Astrocyte (in vitro differentiated cells and primary cell): ENCODE data around the gene ZNF592. TPM values are rescaled to one million over a fixed set of nuclear protein-coding genes. Genes with fewer than 3 reads are reported as not detected.
"Not testable (repeated sequence)": the region's sequence is repeated elsewhere in the genome, so short reads cannot be mapped to it uniquely, and the experiment has no call there.

Experiments
- DNase-seq: peaks from one replicate; pipeline ENCODE4 v3.0.0-alpha.2; 2010; ENCODE audit warnings: low read depth
- FAIRE-seq: peaks from 2 replicates; lab custom pipeline; 2011; peaks lifted over from hg19 to GRCh38; lab: Jason Lieb, UNC
- H2AFZ ChIP-seq: 2 replicates; pipeline ENCODE4 v1.6.0; 2012; ENCODE audit warnings: low read depth, low read length, inconsistent platforms
- H3K27ac ChIP-seq: 2 replicates; pipeline ENCODE4 v1.5.1; 2011; ENCODE audit warnings: low read depth, low read length, inconsistent platforms
- H3K27me3 ChIP-seq: 2 replicates; pipeline ENCODE4 v1.6.0; 2011; ENCODE audit warnings: low read length, inconsistent platforms; ENCODE audit not compliant: insufficient read depth
- H3K36me3 ChIP-seq: 2 replicates; pipeline ENCODE4 v1.5.1; 2011; ENCODE audit warnings: low read length, inconsistent platforms; ENCODE audit not compliant: insufficient read depth
- H3K4me1 ChIP-seq: 2 replicates; pipeline ENCODE4 v1.5.1; 2011; ENCODE audit warnings: low read length, inconsistent platforms; ENCODE audit not compliant: insufficient read depth
- H3K4me2 ChIP-seq: 2 replicates; pipeline ENCODE4 v1.6.0; 2012; ENCODE audit warnings: low read length, inconsistent platforms
- H3K4me3 ChIP-seq: 2 replicates; pipeline ENCODE4 v1.5.1; 2011; ENCODE audit warnings: low read depth, mild to moderate bottlenecking, low read length, inconsistent platforms; ENCODE audit not compliant: insufficient read depth
- H3K79me2 ChIP-seq: 2 replicates; pipeline ENCODE4 v1.6.0; 2012; ENCODE audit warnings: mild to moderate bottlenecking, low read length, inconsistent platforms; ENCODE audit not compliant: insufficient read depth
- H3K9ac ChIP-seq: 2 replicates; pipeline ENCODE4 v1.6.0; 2012; ENCODE audit warnings: mild to moderate bottlenecking, low read length, inconsistent platforms
- H3K9me3 ChIP-seq: 2 replicates; pipeline ENCODE4 v1.5.1; 2012; ENCODE audit warnings: low read depth, mild to moderate bottlenecking, low read length, inconsistent platforms; ENCODE audit not compliant: insufficient read depth
- H4K20me1 ChIP-seq: 2 replicates; pipeline ENCODE4 v1.6.0; 2012; ENCODE audit warnings: low read length, inconsistent platforms; ENCODE audit not compliant: insufficient read depth
- H3K27ac Mint-ChIP-seq: one replicate; pipeline ENCODE4 v1.8.0; 2021; ENCODE audit warnings: mild to moderate bottlenecking, mixed read lengths; ENCODE audit not compliant: unreplicated experiment
- H3K27me3 Mint-ChIP-seq: one replicate; pipeline ENCODE4 v1.8.0; 2021; ENCODE audit warnings: low read depth, mixed read lengths; ENCODE audit not compliant: unreplicated experiment
- H3K36me3 Mint-ChIP-seq: one replicate; pipeline ENCODE4 v1.8.0; 2021; ENCODE audit warnings: low read depth, mixed read lengths; ENCODE audit not compliant: unreplicated experiment
- H3K4me1 Mint-ChIP-seq: one replicate; pipeline ENCODE4 v1.8.0; 2021; ENCODE audit warnings: low read depth, mixed read lengths; ENCODE audit not compliant: unreplicated experiment
- H3K4me3 Mint-ChIP-seq: one replicate; pipeline ENCODE4 v1.8.0; 2021; ENCODE audit warnings: mild to moderate bottlenecking, moderate library complexity, mixed read lengths; ENCODE audit not compliant: unreplicated experiment
- H3K9me3 Mint-ChIP-seq: one replicate; pipeline ENCODE4 v1.8.0; 2021; ENCODE audit warnings: mild to moderate bottlenecking, mixed read lengths; ENCODE audit not compliant: unreplicated experiment
- CTCF ChIP-seq: IDR thresholded peaks from 2 replicates; pipeline ENCODE4 v1.5.1; 2011; ENCODE audit warnings: low read depth, mild to moderate bottlenecking, inconsistent platforms, low read length, moderate library complexity; ENCODE audit not compliant: insufficient read depth
- EZH2 ChIP-seq: IDR thresholded peaks from 2 replicates; pipeline ENCODE4 v1.6.1; 2012; ENCODE audit warnings: mild to moderate bottlenecking, low read length, inconsistent platforms; ENCODE audit not compliant: insufficient read depth
- total RNA-seq: library from RNA; stranded (reverse); gene quantifications from 2 replicates; pipeline ENCODE4 v1.2.1, GENCODE V29; 2021

Gene ZNF592
- total RNA-seq, 1 donor from 2014 or later: 25.1 TPM

- Histone ChIP-seq H3K4me3 (no peak overlapping the region), H3K9ac (no peak overlapping the region), H3K27ac (no peak overlapping the region), H2AFZ (no peak overlapping the region), H4K20me1 (peaks cover 5% of the 10 kb centered on the region), H3K9me3 (no peaks in the 10 kb centered on the region), H3K79me2 (no peaks in the 10 kb centered on the region), H3K4me1 (no peaks in the 10 kb centered on the region), H3K36me3 (no peaks in the 10 kb centered on the region), H3K27me3 (no peaks in the 10 kb centered on the region), H3K4me2 (no peak overlapping the region)
- H3K27me3 Mint-ChIP-seq: peaks cover 3% of the 10 kb centered on the region
- no peak overlapping the region for H3K27ac Mint-ChIP-seq
- H3K4me1 Mint-ChIP-seq: peaks cover 15% of the 10 kb centered on the region
- DNase-seq: no peak
- no peak for TF ChIP-seq EZH2
- TF ChIP-seq CTCF: no peak
- H3K4me3 Mint-ChIP-seq: no peak overlapping the region
- peaks cover 12% of the 10 kb centered on the region for H3K36me3 Mint-ChIP-seq
- FAIRE-seq: no peak
- H3K9me3 Mint-ChIP-seq: peaks cover 19% of the 10 kb centered on the region
Observed at GRCh38 chr15:84842781-84843180, 94.4 kb downstream of the ZNF592 start.

- peaks cover 15% of the 10 kb centered on the region for H3K4me1 Mint-ChIP-seq
- no peak overlapping the region for H3K27ac Mint-ChIP-seq
- Histone ChIP-seq H3K4me1 (no peaks in the 10 kb centered on the region), H2AFZ (no peak overlapping the region), H3K9me3 (no peaks in the 10 kb centered on the region), H3K79me2 (no peaks in the 10 kb centered on the region), H3K27ac (no peak overlapping the region), H3K4me3 (no peak overlapping the region), H3K36me3 (no peaks in the 10 kb centered on the region), H3K27me3 (no peaks in the 10 kb centered on the region), H3K9ac (no peak overlapping the region), H3K4me2 (no peak overlapping the region), H4K20me1 (peaks cover 5% of the 10 kb centered on the region)
- peaks cover 19% of the 10 kb centered on the region for H3K9me3 Mint-ChIP-seq
- FAIRE-seq: no peak
- H3K27me3 Mint-ChIP-seq: no peaks in the 10 kb centered on the region
- TF ChIP-seq EZH2 (no peak), CTCF (no peak)
- H3K36me3 Mint-ChIP-seq: peaks cover 12% of the 10 kb centered on the region
- DNase-seq: no peak
- no peak overlapping the region for H3K4me3 Mint-ChIP-seq
Observed at GRCh38 chr15:84844964-84845363, 96.6 kb downstream of the ZNF592 start.

DNA sequence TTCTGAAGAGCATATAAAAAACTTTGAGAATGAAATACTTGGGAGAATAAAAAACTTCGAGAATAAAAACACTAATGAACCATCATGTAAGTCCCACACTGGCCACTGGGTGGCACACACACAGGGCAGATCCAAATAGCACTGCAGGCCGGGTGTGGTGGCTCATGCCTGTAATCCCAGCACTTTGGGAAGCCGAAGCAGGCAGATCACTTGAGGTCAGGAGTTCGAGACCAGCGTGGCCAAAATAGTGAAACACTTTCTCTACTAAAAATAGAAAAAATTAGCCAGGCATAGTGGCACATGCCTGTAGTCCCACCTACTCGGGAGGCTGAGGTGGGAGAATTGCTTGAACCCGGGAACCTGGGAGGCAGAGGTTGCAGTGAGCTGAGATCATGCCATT, 97.2 kb downstream of the ZNF592 start:
- Mint-ChIP-seq H3K9me3 (peaks cover 19% of the 10 kb centered on the region), H3K36me3 (peaks cover 12% of the 10 kb centered on the region), H3K4me1 (peaks cover 14% of the 10 kb centered on the region)
- TF ChIP-seq CTCF: peak; percentile 44
- not testable (repeated sequence) for H3K4me3 Mint-ChIP-seq, H3K4me2 ChIP-seq, H3K9ac ChIP-seq, H3K79me2 ChIP-seq, H4K20me1 ChIP-seq, H3K9me3 ChIP-seq, H3K27ac ChIP-seq, FAIRE-seq, H3K4me3 ChIP-seq, H3K4me1 ChIP-seq, H3K27me3 ChIP-seq, H3K27me3 Mint-ChIP-seq, H2AFZ ChIP-seq, H3K36me3 ChIP-seq, H3K27ac Mint-ChIP-seq
- DNase-seq: peak; percentile 35
